ENCODE results near the gene HAS3.

The HAS3 gene

DNA sequence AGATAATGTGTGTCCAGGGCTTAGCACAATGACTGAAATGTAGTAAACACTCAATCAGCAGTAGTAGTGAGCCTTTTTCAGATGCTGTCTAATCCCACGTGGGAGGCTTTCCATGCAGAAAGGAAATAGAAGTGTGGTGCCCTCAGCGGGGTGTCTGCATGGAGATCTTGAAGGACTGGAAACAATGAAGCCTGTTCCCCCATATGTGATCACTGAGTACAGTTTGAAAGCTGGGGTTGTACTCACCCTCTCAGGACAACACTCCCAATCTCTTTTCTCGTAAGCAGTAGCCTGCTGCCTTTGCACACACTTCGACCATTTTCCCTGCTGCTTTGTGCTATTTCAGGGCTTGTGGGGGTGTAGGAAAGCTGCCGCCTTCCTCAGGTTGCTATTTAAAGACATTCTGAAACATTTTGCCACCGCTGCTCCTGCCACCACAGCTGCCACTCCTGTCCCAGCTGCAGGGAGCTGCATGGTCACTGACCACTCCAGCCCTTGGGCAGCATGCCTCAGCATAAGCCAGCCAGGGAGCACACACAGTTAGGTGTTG lies 40.6 kb upstream of the HAS3 start:
- TF ChIP-seq CTCF (IDR thresholded peaks at IDR 0.05; ENCODE audit: low read depth, low read length): no peak
- no peak for DNase-seq (ENCODE audit: low read depth in 2 of 2)
- H3K4me3 ChIP-seq (replicated peaks in 1 of 2; ENCODE audit: low read depth in 2 of 2, low read length in 2 of 2): no peak overlapping the region

- DNase-seq (ENCODE audit: low read depth in 2 of 2): no peak
- H3K4me3 ChIP-seq (replicated peaks in 1 of 2; ENCODE audit: low read depth in 2 of 2, low read length in 2 of 2): no peak overlapping the region
- no peak for TF ChIP-seq CTCF (IDR thresholded peaks at IDR 0.05; ENCODE audit: low read depth, low read length)
Observed at GRCh38 chr16:69069504-69069903, 35.9 kb upstream of the HAS3 start.

GRCh38 chr16:69071036-69071435 lies 34.4 kb upstream of the HAS3 start:
- no peak for TF ChIP-seq CTCF (IDR thresholded peaks at IDR 0.05; ENCODE audit: low read depth, low read length)
- no peak for DNase-seq (ENCODE audit: low read depth in 2 of 2)
- no peak overlapping the region for H3K4me3 ChIP-seq (replicated peaks in 1 of 2; ENCODE audit: low read depth in 2 of 2, low read length in 2 of 2)

GRCh38 chr16:69072640-69072974 lies 32.8 kb upstream of the HAS3 start:
- no peak overlapping the region for H3K4me3 ChIP-seq (replicated peaks in 1 of 2; ENCODE audit: low read depth in 2 of 2, low read length in 2 of 2)
- no peak for TF ChIP-seq CTCF (IDR thresholded peaks at IDR 0.05; ENCODE audit: low read depth, low read length)
- DNase-seq (ENCODE audit: low read depth in 2 of 2): no peak

DNA sequence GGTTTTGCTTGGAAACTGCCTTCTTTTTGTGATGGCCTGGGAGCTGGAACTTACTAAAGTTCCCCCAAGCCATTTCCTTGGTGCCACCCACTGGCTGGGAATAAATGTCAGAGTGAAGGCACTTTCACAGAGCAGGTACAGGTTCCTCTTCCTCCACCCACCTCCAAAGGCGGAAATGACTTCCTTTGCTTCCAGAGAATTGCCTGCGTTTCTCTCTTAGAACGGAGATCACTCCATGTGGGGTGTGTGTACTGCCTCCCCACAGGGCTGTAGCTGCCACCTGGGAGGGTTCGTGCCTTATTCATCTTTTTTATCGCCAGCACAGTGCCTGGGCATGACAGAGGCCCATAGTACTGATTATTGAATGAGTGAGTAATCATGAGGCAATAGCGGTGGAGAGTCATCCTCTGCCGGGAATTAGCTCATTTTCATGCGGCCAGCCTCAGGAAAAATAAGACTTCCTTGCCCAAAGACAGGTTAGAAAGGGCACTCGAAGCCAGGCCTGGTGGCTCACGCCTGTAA lies 32.2 kb upstream of the HAS3 start:
- no peak overlapping the region for H3K4me3 ChIP-seq (replicated peaks in 1 of 2; ENCODE audit: low read depth in 2 of 2, low read length in 2 of 2)
- DNase-seq (ENCODE audit: low read depth in 2 of 2): peak; percentile 73 to 94
- TF ChIP-seq CTCF (IDR thresholded peaks at IDR 0.05; ENCODE audit: low read depth, low read length): no peak

DNA sequence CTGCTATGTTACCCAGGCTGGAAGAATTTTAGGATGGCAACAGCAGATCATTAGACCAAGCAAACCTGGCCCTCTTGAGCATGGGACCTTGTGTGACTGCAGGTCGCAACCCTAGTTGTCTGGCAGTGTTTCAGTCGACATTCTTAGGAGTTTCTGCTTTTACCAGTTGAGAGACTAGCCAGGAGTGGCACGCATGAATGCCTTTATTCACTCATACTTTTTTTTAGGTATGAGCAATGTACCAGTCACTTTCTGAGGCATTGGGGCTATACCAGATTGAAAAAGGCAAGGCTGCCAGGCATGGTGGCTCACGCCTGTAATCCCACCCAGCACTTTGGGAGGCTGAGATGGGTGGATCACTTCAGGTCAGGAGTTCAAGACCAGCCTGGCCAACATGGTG lies 28.2 kb upstream of the HAS3 start:
- no peak for TF ChIP-seq CTCF (IDR thresholded peaks at IDR 0.05; ENCODE audit: low read depth, low read length)
- DNase-seq (ENCODE audit: low read depth in 2 of 2): peak in 1 of 2 donors; percentile 65
- no peak overlapping the region for H3K4me3 ChIP-seq (replicated peaks in 1 of 2; ENCODE audit: low read depth in 2 of 2, low read length in 2 of 2)

DNA sequence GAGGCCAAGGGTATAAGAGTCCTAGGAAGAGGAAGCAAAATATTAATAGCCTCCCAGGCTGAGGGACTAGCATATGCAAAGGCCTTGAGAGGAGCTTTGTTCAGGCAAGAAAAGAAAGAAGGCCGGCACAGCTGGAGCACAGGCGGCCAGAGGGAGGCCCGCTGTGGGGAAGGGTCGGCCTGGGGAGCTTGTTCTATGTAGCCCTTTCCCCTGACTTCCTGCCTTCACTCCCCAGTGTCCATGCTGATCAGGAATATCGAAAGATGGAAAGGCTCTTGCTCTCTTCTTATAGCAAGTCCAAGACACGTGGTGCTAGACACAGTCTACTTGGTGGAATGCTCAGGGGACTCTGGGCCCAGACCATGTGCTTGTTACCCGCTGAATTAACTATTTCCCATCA lies 27.4 kb upstream of the HAS3 start:
- no peak for DNase-seq (ENCODE audit: low read depth in 2 of 2)
- TF ChIP-seq CTCF (IDR thresholded peaks at IDR 0.05; ENCODE audit: low read depth, low read length): no peak
- no peak overlapping the region for H3K4me3 ChIP-seq (replicated peaks in 1 of 2; ENCODE audit: low read depth in 2 of 2, low read length in 2 of 2)

Data from cardiac fibroblast (primary cell).